Endodermal cell (in vitro differentiated cells): ENCODE measurements around the gene SLC6A9. TPM values are rescaled to one million over a fixed set of nuclear protein-coding genes. Genes with fewer than 3 reads are reported as not detected.

ENCODE experiments used
- DNase-seq: peaks from one replicate; pipeline ENCODE4 v3.0.0-alpha.2; 2017
- H3K27ac ChIP-seq: 2 replicates; pipeline ENCODE4 v1.5.1; 2013; ENCODE audit warnings: mild to moderate bottlenecking, low read depth, low read length, moderate library complexity
- H3K27me3 ChIP-seq: 2 replicates; pipeline ENCODE4 v1.6.1; 2013; ENCODE audit warnings: mild to moderate bottlenecking, low read length, moderate library complexity; ENCODE audit not compliant: insufficient read depth, control insufficient read depth, poor library complexity, severe bottlenecking
- H3K36me3 ChIP-seq: 2 replicates; pipeline ENCODE4 v1.7.0; 2013; ENCODE audit warnings: mild to moderate bottlenecking, low read length, moderate library complexity; ENCODE audit not compliant: control insufficient read depth, insufficient read depth
- H3K4me1 ChIP-seq: one replicate; pipeline ENCODE4 v1.7.0; 2013; ENCODE audit warnings: low read length; ENCODE audit not compliant: control insufficient read depth, insufficient read depth
- H3K4me3 ChIP-seq: 2 replicates; pipeline ENCODE4 v1.5.1; 2013; ENCODE audit warnings: mild to moderate bottlenecking, low read length, moderate library complexity
- H3K9ac ChIP-seq: 2 replicates; pipeline ENCODE4 v1.6.1; 2013; ENCODE audit warnings: mild to moderate bottlenecking, low read length, moderate library complexity; ENCODE audit not compliant: poor library complexity, severe bottlenecking; ENCODE audit errors: extremely low read depth
- H3K9me3 ChIP-seq: 2 replicates; pipeline ENCODE4 v1.6.1; 2013; ENCODE audit warnings: mild to moderate bottlenecking, low read length, moderate library complexity; ENCODE audit not compliant: control insufficient read depth
- H3K27ac Mint-ChIP-seq: 2 replicates; pipeline ENCODE4 v1.8.0; 2020; ENCODE audit warnings: mixed read lengths
- H3K27me3 Mint-ChIP-seq: 2 replicates; pipeline ENCODE4 v1.8.0; 2021; ENCODE audit warnings: mild to moderate bottlenecking, mixed read lengths; ENCODE audit not compliant: insufficient read depth
- H3K36me3 Mint-ChIP-seq: 2 replicates; pipeline ENCODE4 v1.8.0; 2020; ENCODE audit warnings: low read depth, mixed read lengths
- H3K4me1 Mint-ChIP-seq: 2 replicates; pipeline ENCODE4 v1.8.0; 2020; ENCODE audit warnings: mixed read lengths
- H3K4me3 Mint-ChIP-seq: 2 replicates; pipeline ENCODE4 v1.8.0; 2020; ENCODE audit warnings: mild to moderate bottlenecking, moderate library complexity, mixed read lengths
- H3K9me3 Mint-ChIP-seq: 2 replicates; pipeline ENCODE4 v1.8.0; 2020; ENCODE audit warnings: mild to moderate bottlenecking, mixed read lengths
- CTCF ChIP-seq: fragments of 200-600 bp; sonication (generic); conservative IDR thresholded peaks from 2 replicates; pipeline ENCODE4 v1.5.0; 2021; ENCODE audit warnings: antibody characterized with exemption, mild to moderate bottlenecking
- WGBS, 2 experiments: methylation state at CpG; one replicate each; pipeline versions ENCODE4 v1.1.5 to v1.1.7; 2013; ENCODE audit warnings: missing lambda C conversion rate in 2 of 2, mixed read lengths in 1 of 2; ENCODE audit not compliant: insufficient coverage in 1 of 2, insufficient read length in 1 of 2; 5-methylcytosine and 5-hydroxymethylcytosine counted together
- total RNA-seq, 2 donors: library from RNA; stranded (reverse); fragmentation: NEBNext Ultra II Directional in 1 of 2; extraction: Animal tissue kit (Norgen Biotek cat#: 25700) in 1 of 2; gene quantifications; 2 replicates in 1 of 2; 3 replicates in 1 of 2; pipeline ENCODE4 v1.2.1, GENCODE V29; 2021

Gene SLC6A9
- total RNA-seq, 2 donors from 2014 or later: 5.7 to 11.4 TPM

GRCh38 chr1:44034423-44034822, 3.2 kb upstream of the SLC6A9 start:
- no peaks in the 10 kb centered on the region for H3K36me3 Mint-ChIP-seq
- no peak for DNase-seq
- no peaks in the 10 kb centered on the region for H3K9me3 ChIP-seq
- H3K4me3 Mint-ChIP-seq: no peak overlapping the region
- H3K27me3 ChIP-seq: no peaks in the 10 kb centered on the region
- no peak overlapping the region for H3K9ac ChIP-seq
- peaks cover 13% of the 10 kb centered on the region for H3K4me1 ChIP-seq
- no peak for TF ChIP-seq CTCF
- no peaks in the 10 kb centered on the region for H3K36me3 ChIP-seq
- WGBS, 2 experiments: 90 to 93% methylated on average over 3 to 4 of the region's 4 CpGs
- H3K9me3 Mint-ChIP-seq: no peaks in the 10 kb centered on the region
- H3K27ac ChIP-seq: no peak overlapping the region
- H3K27me3 Mint-ChIP-seq: peaks cover 2% of the 10 kb centered on the region
- no peak overlapping the region for H3K4me3 ChIP-seq
- H3K4me1 Mint-ChIP-seq: peaks cover 23% of the 10 kb centered on the region
- H3K27ac Mint-ChIP-seq: no peak overlapping the region

GRCh38 chr1:44033756-44034155, 2.5 kb upstream of the SLC6A9 start:
- H3K27me3 Mint-ChIP-seq: peaks cover 5% of the 10 kb centered on the region
- no peak overlapping the region for H3K27ac Mint-ChIP-seq
- peaks cover 13% of the 10 kb centered on the region for H3K4me1 ChIP-seq
- TF ChIP-seq CTCF: no peak
- H3K27me3 ChIP-seq: no peaks in the 10 kb centered on the region
- H3K9me3 ChIP-seq: no peaks in the 10 kb centered on the region
- no peak overlapping the region for H3K9ac ChIP-seq
- H3K4me1 Mint-ChIP-seq: peaks cover 28% of the 10 kb centered on the region
- DNase-seq: no peak
- no peaks in the 10 kb centered on the region for H3K36me3 Mint-ChIP-seq
- 80 to 87% methylated on average over 1 to 8 of the region's 8 CpGs for WGBS, 2 experiments
- H3K36me3 ChIP-seq: no peaks in the 10 kb centered on the region
- H3K27ac ChIP-seq: no peak overlapping the region
- H3K4me3 ChIP-seq: no peak overlapping the region
- H3K9me3 Mint-ChIP-seq: no peaks in the 10 kb centered on the region
- H3K4me3 Mint-ChIP-seq: no peak overlapping the region

GRCh38 chr1:44033041-44033575, 1.8 kb upstream of the SLC6A9 start:
- no peak overlapping the region for H3K9ac ChIP-seq
- peaks cover 13% of the 10 kb centered on the region for H3K4me1 ChIP-seq
- H3K4me3 ChIP-seq: no peak overlapping the region
- no peak for DNase-seq
- Mint-ChIP-seq H3K9me3 (no peaks in the 10 kb centered on the region), H3K27me3 (peaks cover 8% of the 10 kb centered on the region), H3K4me1 (peaks cover 28% of the 10 kb centered on the region), H3K36me3 (no peaks in the 10 kb centered on the region), H3K4me3 (no peak overlapping the region), H3K27ac (no peak overlapping the region)
- no peak for TF ChIP-seq CTCF
- H3K27ac ChIP-seq: no peak overlapping the region
- H3K27me3 ChIP-seq: no peaks in the 10 kb centered on the region
- no peaks in the 10 kb centered on the region for H3K9me3 ChIP-seq
- WGBS, 2 experiments: 86 to 92% methylated on average over 1 to 8 of the region's 8 CpGs
- no peaks in the 10 kb centered on the region for H3K36me3 ChIP-seq
